Liver (tissue), 9 donors: ENCODE results near the gene WWOX. TPM values are rescaled to one million over a fixed set of nuclear protein-coding genes. Genes with fewer than 3 reads are reported as not detected.

ENCODE experiments used
- DNase-seq: peaks from one replicate; pipeline ENCODE4 v3.0.0-alpha.2; 2017; ENCODE audit warnings: low spot score
- H3K27ac ChIP-seq, 2 donors: one replicate each; pipeline ENCODE4 v1.7.0; 2013; ENCODE audit warnings: inconsistent platforms in 2 of 2, low read length in 2 of 2, control low read depth in 1 of 2, low read depth in 1 of 2, mild to moderate bottlenecking in 1 of 2
- H3K27me3 ChIP-seq, 4 donors: one replicate each; pipeline versions ENCODE4 v1.6.1 to v1.7.0; 2013; ENCODE audit warnings: low read length in 3 of 4, inconsistent platforms in 1 of 4, mild to moderate bottlenecking in 1 of 4, moderate library complexity in 1 of 4; ENCODE audit not compliant: control insufficient read depth in 4 of 4, insufficient read depth in 4 of 4
- H3K36me3 ChIP-seq, 4 donors: one replicate each; pipeline versions ENCODE4 v1.6.1 to v1.7.0; 2013; ENCODE audit warnings: low read length in 3 of 4, mild to moderate bottlenecking in 3 of 4, low read depth in 1 of 4, moderate library complexity in 1 of 4; ENCODE audit not compliant: control insufficient read depth in 4 of 4, insufficient read depth in 3 of 4
- H3K4me1 ChIP-seq, 4 donors: one replicate each; pipeline versions ENCODE4 v1.6.1 to v1.7.0; 2013; ENCODE audit warnings: low read length in 3 of 4, mild to moderate bottlenecking in 3 of 4, moderate library complexity in 1 of 4; ENCODE audit not compliant: control insufficient read depth in 4 of 4, insufficient read depth in 4 of 4
- H3K4me3 ChIP-seq, 3 donors: one replicate each; pipeline versions ENCODE4 v1.6.1 to v1.7.0; 2013; ENCODE audit warnings: low read length in 3 of 3, control low read depth in 1 of 3, low read depth in 1 of 3, mild to moderate bottlenecking in 1 of 3
- H3K9ac ChIP-seq, 2 donors: one replicate each; pipeline ENCODE4 v1.7.0; 2013; ENCODE audit warnings: low read length in 2 of 2, mild to moderate bottlenecking in 2 of 2, moderate library complexity in 2 of 2, control low read depth in 1 of 2, low read depth in 1 of 2
- H3K9me3 ChIP-seq, 4 donors: one replicate each; pipeline versions ENCODE4 v1.6.1 to v1.7.0; 2013; ENCODE audit warnings: low read length in 3 of 4; ENCODE audit not compliant: control insufficient read depth in 4 of 4
- CTCF ChIP-seq: fragments of 150-350 bp; IDR thresholded peaks from 2 replicates; pipeline ENCODE4 v1.5.1; 2017; ENCODE audit warnings: improper control_type of control experiment, low read depth, low read length; ENCODE audit not compliant: missing input control
- EGR1 ChIP-seq, 2 donors: IDR thresholded peaks; 2 replicates each; pipeline ENCODE4 v1.6.1; 2016 to 2018; ENCODE audit warnings: antibody characterized with exemption in 2 of 2, low read depth in 2 of 2
- FOXA2 ChIP-seq: IDR thresholded peaks from 2 replicates; pipeline ENCODE4 v1.6.1; 2016; ENCODE audit warnings: antibody characterized with exemption
- GABPA ChIP-seq, 2 donors: IDR thresholded peaks in 1 of 2; conservative IDR thresholded peaks in 1 of 2; 2 replicates each; pipeline ENCODE4 v1.6.1; 2016; ENCODE audit warnings: antibody characterized with exemption in 2 of 2, mild to moderate bottlenecking in 1 of 2, moderate library complexity in 1 of 2
- HNF4A ChIP-seq, 2 donors: conservative IDR thresholded peaks; 2 replicates each; pipeline ENCODE4 v1.6.1; 2016; ENCODE audit warnings: antibody characterized with exemption in 2 of 2, mild to moderate bottlenecking in 2 of 2
- RAD21 ChIP-seq, 2 donors: IDR thresholded peaks; 2 replicates each; pipeline ENCODE4 v1.6.1; 2016; ENCODE audit warnings: antibody characterized with exemption in 2 of 2, mild to moderate bottlenecking in 2 of 2
- REST ChIP-seq: IDR thresholded peaks from 2 replicates; pipeline ENCODE4 v1.6.1; 2016; ENCODE audit warnings: antibody characterized with exemption, mild to moderate bottlenecking
- SP1 ChIP-seq: IDR thresholded peaks from 2 replicates; pipeline ENCODE4 v1.6.1; 2018; ENCODE audit warnings: antibody characterized with exemption, mild to moderate bottlenecking
- YY1 ChIP-seq: IDR thresholded peaks from 2 replicates; pipeline ENCODE4 v1.6.1; 2016; ENCODE audit warnings: antibody characterized with exemption, mild to moderate bottlenecking
- ZBTB33 ChIP-seq: IDR thresholded peaks from 2 replicates; pipeline ENCODE4 v1.6.1; 2016; ENCODE audit warnings: antibody characterized with exemption
- WGBS: extraction: QIAGEN DNeasy Blood & Tissue Kit; methylation state at CpG from one replicate; pipeline ENCODE4 v1.1.7; 2013; 5-methylcytosine and 5-hydroxymethylcytosine counted together
- polyA plus RNA-seq, 2 donors: library from polyadenylated mRNA; stranded (reverse) in 1 of 2; unstranded in 1 of 2; fragments of 200-250 nt in 1 of 2; fragments of >200 nt in 1 of 2; fragmentation: Nextera tagmentation in 1 of 2; extraction: Ambion mirVana in 1 of 2; gene quantifications; one replicate each; pipeline versions ENCODE4 v1.2.1 to v1.2.3, GENCODE V29; 2013 to 2015
- total RNA-seq, 2 donors: library from RNA; depleted of rRNA; stranded (reverse); fragments of >200 nt; gene quantifications; one replicate each; pipeline ENCODE4 v1.2.3, GENCODE V29; 2014
- TF ChIP-seq, protein P1 (sequence below): IDR thresholded peaks from 2 replicates; pipeline ENCODE4 v1.6.1; 2016; ENCODE audit warnings: antibody characterized with exemption
- donor health status: healthy.
- donor health status: healthy.
- donor health status: healthy.
- donor health status: healthy.
- donor health status: healthy.

The WWOX gene
- total and polyA plus RNA-seq, 4 donors: 9.8 to 46.0 (median 15.3) TPM

DNA sequence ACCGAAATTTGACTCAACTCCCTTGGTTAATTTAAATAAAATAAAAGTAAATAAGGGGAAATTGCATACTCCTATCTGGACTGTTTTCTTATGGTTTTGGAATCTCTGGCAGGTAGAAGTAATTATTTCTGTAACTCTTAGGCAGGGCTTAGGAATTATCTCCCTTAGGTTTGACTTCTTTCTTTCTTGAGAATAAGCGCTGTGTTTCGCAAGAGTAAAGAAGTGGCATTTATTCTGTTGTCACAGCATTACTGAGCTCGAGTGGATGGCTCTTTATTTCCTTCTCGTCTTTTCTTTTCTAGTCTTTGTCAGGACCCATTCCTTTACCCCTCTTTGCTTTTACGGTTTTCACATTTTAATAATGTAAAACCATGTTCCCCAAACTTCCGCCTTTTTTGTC is 633.2 kb downstream of the WWOX start:
- Histone ChIP-seq H3K36me3 (no peaks in the 10 kb centered on the region), H3K27me3 (no peaks in the 10 kb centered on the region), H3K9me3 (no peaks in the 10 kb centered on the region), H3K4me1 (peaks cover 2 to 8% (median 4%) of the 10 kb centered on the region in 4 donors), H3K27ac (no peak overlapping the region), H3K4me3 (no peak overlapping the region), H3K9ac (no peak overlapping the region)
- WGBS: 94% methylated on average over 7 of the region's 7 CpGs
- no peak for DNase-seq
- no peak for TF ChIP-seq SP1
- TF ChIP-seq HNF4A (conservative IDR thresholded peaks at IDR 0.05): no peak
- TF ChIP-seq GABPA (IDR thresholded peaks at IDR 0.05 in 1 of 2, conservative IDR thresholded peaks at IDR 0.05 in 1 of 2): no peak
- no peak for TF ChIP-seq RAD21 (IDR thresholded peaks at IDR 0.05)
- no peak for TF ChIP-seq ZBTB33

- 95% methylated on average over 6 of the region's 6 CpGs for WGBS
- TF ChIP-seq, protein P1, sequence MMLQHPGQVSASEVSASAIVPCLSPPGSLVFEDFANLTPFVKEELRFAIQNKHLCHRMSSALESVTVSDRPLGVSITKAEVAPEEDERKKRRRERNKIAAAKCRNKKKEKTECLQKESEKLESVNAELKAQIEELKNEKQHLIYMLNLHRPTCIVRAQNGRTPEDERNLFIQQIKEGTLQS: no peak
- H3K27ac ChIP-seq: no peak overlapping the region
Observed at GRCh38 chr16:78735337-78735736, 635.9 kb downstream of the WWOX start.

GRCh38 chr16:78737630-78738029 is 638.2 kb downstream of the WWOX start:
- H3K4me1 ChIP-seq: peaks cover 0 to 10% (median 5%) of the 10 kb centered on the region in 4 donors
- no peak overlapping the region for H3K9ac ChIP-seq
- H3K27ac ChIP-seq: no peak overlapping the region
- no peaks in the 10 kb centered on the region for H3K36me3 ChIP-seq
- peak in 1 of 2 donors; percentile 31 for TF ChIP-seq HNF4A (conservative IDR thresholded peaks at IDR 0.05)
- TF ChIP-seq SP1: no peak
- DNase-seq: no peak
- 71% methylated on average over 2 of the region's 2 CpGs for WGBS
- no peak overlapping the region for H3K4me3 ChIP-seq
- H3K9me3 ChIP-seq: no peaks in the 10 kb centered on the region
- H3K27me3 ChIP-seq: no peaks in the 10 kb centered on the region

More at GRCh38 chr16:78735337-78735736, 635.9 kb downstream of the WWOX start:
- Histone ChIP-seq H3K9ac (no peak overlapping the region), H3K36me3 (no peaks in the 10 kb centered on the region), H3K4me1 (peaks cover 0 to 7% (median 2%) of the 10 kb centered on the region in 4 donors), H3K27me3 (no peaks in the 10 kb centered on the region), H3K9me3 (no peaks in the 10 kb centered on the region), H3K4me3 (no peak overlapping the region)
- DNase-seq: no peak

- WGBS: 97% methylated on average over 5 of the region's 5 CpGs
- no peak for DNase-seq
- Histone ChIP-seq H3K27ac (no peak overlapping the region), H3K4me3 (no peak overlapping the region), H3K9me3 (no peaks in the 10 kb centered on the region), H3K9ac (no peak overlapping the region), H3K4me1 (peaks cover 0 to 10% (median 5%) of the 10 kb centered on the region in 4 donors), H3K27me3 (no peaks in the 10 kb centered on the region), H3K36me3 (no peaks in the 10 kb centered on the region)
- TF ChIP-seq GABPA (IDR thresholded peaks at IDR 0.05 in 1 of 2, conservative IDR thresholded peaks at IDR 0.05 in 1 of 2) (no peak), CTCF (no peak), SP1 (no peak), FOXA2 (no peak), YY1 (no peak), REST (no peak), EGR1 (IDR thresholded peaks at IDR 0.05; ENCODE audit: low read depth in 2 of 2) (no peak)
Observed at GRCh38 chr16:78738557-78738956, 639.1 kb downstream of the WWOX start.
